ENCODE data around the gene HP.

Gene HP

GRCh38 chr16:72085002-72085401, 30.7 kb downstream of the HP start:
- H3K27me3 Mint-ChIP-seq (ENCODE audit: low read depth) = no peaks in the 10 kb centered on the region
- H3K4me1 Mint-ChIP-seq (ENCODE audit: low read depth) = peaks cover 2% of the 10 kb centered on the region
- peaks cover 50% of the 10 kb centered on the region for H3K36me3 Mint-ChIP-seq (ENCODE audit: low read depth)
- no peak overlapping the region for H3K4me3 Mint-ChIP-seq
- H3K9me3 Mint-ChIP-seq = peaks cover 7% of the 10 kb centered on the region
- no peak for DNase-seq (ENCODE audit: low spot score)
- no peak overlapping the region for H3K27ac Mint-ChIP-seq

GRCh38 chr16:72091217-72091616, 36.9 kb downstream of the HP start:
- peaks cover 38% of the 10 kb centered on the region for H3K36me3 Mint-ChIP-seq (ENCODE audit: low read depth)
- no peak overlapping the region for H3K27ac Mint-ChIP-seq
- H3K27me3 Mint-ChIP-seq (ENCODE audit: low read depth) = no peaks in the 10 kb centered on the region
- H3K4me3 Mint-ChIP-seq = peak overlapping the region; percentile 98
- H3K4me1 Mint-ChIP-seq (ENCODE audit: low read depth) = peaks cover 33% of the 10 kb centered on the region
- H3K9me3 Mint-ChIP-seq = no peaks in the 10 kb centered on the region
- no peak for DNase-seq (ENCODE audit: low spot score)

- Mint-ChIP-seq H3K36me3 (ENCODE audit: low read depth) (peaks cover 41% of the 10 kb centered on the region), H3K4me3 (peak overlapping the region; percentile 98), H3K4me1 (ENCODE audit: low read depth) (peaks cover 35% of the 10 kb centered on the region), H3K27me3 (ENCODE audit: low read depth) (no peaks in the 10 kb centered on the region), H3K9me3 (no peaks in the 10 kb centered on the region), H3K27ac (peak overlapping the region; percentile 99)
- no peak for DNase-seq (ENCODE audit: low spot score)
Observed at GRCh38 chr16:72092832-72093447, 38.6 kb downstream of the HP start.

- H3K27ac Mint-ChIP-seq = peak within 1 kb of the TSS; percentile 99
- H3K36me3 Mint-ChIP-seq (ENCODE audit: low read depth) = peaks cover 40% of the 10 kb centered on the region
- peaks cover 36% of the 10 kb centered on the region for H3K4me1 Mint-ChIP-seq (ENCODE audit: low read depth)
- H3K9me3 Mint-ChIP-seq = no peaks in the 10 kb centered on the region
- H3K4me3 Mint-ChIP-seq = peak within 1 kb of the TSS; percentile 98
- DNase-seq (ENCODE audit: low spot score) = peak; percentile 94
- H3K27me3 Mint-ChIP-seq (ENCODE audit: low read depth) = no peaks in the 10 kb centered on the region
Observed at GRCh38 chr16:72093448-72094265, 39.4 kb downstream of the HP start, which contains the start of the genes DHX38 and TXNL4B. DHX38 (plus strand) TSS chr16:72093847; CDS start chr16:72096158, 2,311 bp downstream. TXNL4B (minus strand) TSS chr16:72093620; CDS start chr16:72090749, 2,871 bp downstream.

GRCh38 chr16:72094266-72094610, 39.9 kb downstream of the HP start:
- no peaks in the 10 kb centered on the region for H3K27me3 Mint-ChIP-seq (ENCODE audit: low read depth)
- peak overlapping the region; percentile 99 for H3K27ac Mint-ChIP-seq
- peaks cover 34% of the 10 kb centered on the region for H3K4me1 Mint-ChIP-seq (ENCODE audit: low read depth)
- DNase-seq (ENCODE audit: low spot score) = peak; percentile 47
- no peaks in the 10 kb centered on the region for H3K9me3 Mint-ChIP-seq
- H3K36me3 Mint-ChIP-seq (ENCODE audit: low read depth) = peaks cover 35% of the 10 kb centered on the region
- H3K4me3 Mint-ChIP-seq = peak overlapping the region; percentile 98

- Mint-ChIP-seq H3K9me3 (no peaks in the 10 kb centered on the region), H3K4me3 (no peak overlapping the region), H3K27ac (no peak overlapping the region), H3K27me3 (ENCODE audit: low read depth) (no peaks in the 10 kb centered on the region), H3K36me3 (ENCODE audit: low read depth) (peaks cover 53% of the 10 kb centered on the region), H3K4me1 (ENCODE audit: low read depth) (peaks cover 13% of the 10 kb centered on the region)
- DNase-seq (ENCODE audit: low spot score) = no peak
Observed at GRCh38 chr16:72098936-72099335, 44.6 kb downstream of the HP start.

GRCh38 chr16:72099377-72099818, 45.1 kb downstream of the HP start:
- Mint-ChIP-seq H3K4me1 (ENCODE audit: low read depth) (peaks cover 13% of the 10 kb centered on the region), H3K27ac (no peak overlapping the region), H3K36me3 (ENCODE audit: low read depth) (peaks cover 57% of the 10 kb centered on the region), H3K9me3 (no peaks in the 10 kb centered on the region), H3K27me3 (ENCODE audit: low read depth) (no peaks in the 10 kb centered on the region), H3K4me3 (no peak overlapping the region)
- DNase-seq (ENCODE audit: low spot score) = peak; percentile 28

GRCh38 chr16:72101195-72101594, 46.9 kb downstream of the HP start:
- DNase-seq (ENCODE audit: low spot score) = no peak
- Mint-ChIP-seq H3K36me3 (ENCODE audit: low read depth) (peaks cover 69% of the 10 kb centered on the region), H3K9me3 (no peaks in the 10 kb centered on the region), H3K27me3 (ENCODE audit: low read depth) (no peaks in the 10 kb centered on the region), H3K27ac (no peak overlapping the region), H3K4me3 (no peak overlapping the region), H3K4me1 (ENCODE audit: low read depth) (peaks cover 3% of the 10 kb centered on the region)

- H3K4me1 Mint-ChIP-seq (ENCODE audit: low read depth) = no peaks in the 10 kb centered on the region
- H3K4me3 Mint-ChIP-seq = no peak overlapping the region
- peaks cover 69% of the 10 kb centered on the region for H3K36me3 Mint-ChIP-seq (ENCODE audit: low read depth)
- no peak for DNase-seq (ENCODE audit: low spot score)
- no peaks in the 10 kb centered on the region for H3K9me3 Mint-ChIP-seq
- H3K27me3 Mint-ChIP-seq (ENCODE audit: low read depth) = no peaks in the 10 kb centered on the region
- no peak overlapping the region for H3K27ac Mint-ChIP-seq
Observed at GRCh38 chr16:72104905-72105304, 50.6 kb downstream of the HP start.

GRCh38 chr16:72105978-72106377, 51.7 kb downstream of the HP start:
- H3K27ac Mint-ChIP-seq = no peak overlapping the region
- no peaks in the 10 kb centered on the region for H3K9me3 Mint-ChIP-seq
- H3K4me1 Mint-ChIP-seq (ENCODE audit: low read depth) = no peaks in the 10 kb centered on the region
- no peak for DNase-seq (ENCODE audit: low spot score)
- H3K27me3 Mint-ChIP-seq (ENCODE audit: low read depth) = no peaks in the 10 kb centered on the region
- H3K36me3 Mint-ChIP-seq (ENCODE audit: low read depth) = peaks cover 71% of the 10 kb centered on the region
- no peak overlapping the region for H3K4me3 Mint-ChIP-seq

- DNase-seq (ENCODE audit: low spot score) = no peak
- Mint-ChIP-seq H3K9me3 (no peaks in the 10 kb centered on the region), H3K4me3 (no peak overlapping the region), H3K36me3 (ENCODE audit: low read depth) (peaks cover 71% of the 10 kb centered on the region), H3K27ac (no peak overlapping the region), H3K27me3 (ENCODE audit: low read depth) (no peaks in the 10 kb centered on the region), H3K4me1 (ENCODE audit: low read depth) (no peaks in the 10 kb centered on the region)
Observed at GRCh38 chr16:72107371-72107770, 53.1 kb downstream of the HP start.

- Mint-ChIP-seq H3K9me3 (no peaks in the 10 kb centered on the region), H3K27me3 (ENCODE audit: low read depth) (no peaks in the 10 kb centered on the region), H3K27ac (no peak overlapping the region), H3K36me3 (ENCODE audit: low read depth) (peaks cover 63% of the 10 kb centered on the region), H3K4me3 (no peak overlapping the region), H3K4me1 (ENCODE audit: low read depth) (no peaks in the 10 kb centered on the region)
- DNase-seq (ENCODE audit: low spot score) = no peak
Observed at GRCh38 chr16:72108353-72109102, 54.2 kb downstream of the HP start.

GRCh38 chr16:72109300-72109699, 55.0 kb downstream of the HP start:
- H3K4me3 Mint-ChIP-seq = no peak overlapping the region

GRCh38 chr16:72109966-72110530, 55.7 kb downstream of the HP start:
- Mint-ChIP-seq H3K4me1 (ENCODE audit: low read depth) (no peaks in the 10 kb centered on the region), H3K27ac (no peak overlapping the region), H3K4me3 (no peak overlapping the region), H3K9me3 (no peaks in the 10 kb centered on the region), H3K36me3 (ENCODE audit: low read depth) (peaks cover 52% of the 10 kb centered on the region), H3K27me3 (ENCODE audit: low read depth) (no peaks in the 10 kb centered on the region)
- no peak for DNase-seq (ENCODE audit: low spot score)

More at GRCh38 chr16:72109300-72109699, 55.0 kb downstream of the HP start:
- DNase-seq (ENCODE audit: low spot score) = no peak
- Mint-ChIP-seq H3K36me3 (ENCODE audit: low read depth) (peaks cover 58% of the 10 kb centered on the region), H3K27me3 (ENCODE audit: low read depth) (no peaks in the 10 kb centered on the region), H3K4me1 (ENCODE audit: low read depth) (no peaks in the 10 kb centered on the region), H3K27ac (no peak overlapping the region), H3K9me3 (no peaks in the 10 kb centered on the region)

Measured in T-helper 2 cell treated with Interferon-gamma antibody and Interleukin-4, amounts not matched to agents 5 μg/mL and 100 μg/mL, for 36 hours (primary cell).